Measurements from ENCODE around the gene TP63.

DNA sequence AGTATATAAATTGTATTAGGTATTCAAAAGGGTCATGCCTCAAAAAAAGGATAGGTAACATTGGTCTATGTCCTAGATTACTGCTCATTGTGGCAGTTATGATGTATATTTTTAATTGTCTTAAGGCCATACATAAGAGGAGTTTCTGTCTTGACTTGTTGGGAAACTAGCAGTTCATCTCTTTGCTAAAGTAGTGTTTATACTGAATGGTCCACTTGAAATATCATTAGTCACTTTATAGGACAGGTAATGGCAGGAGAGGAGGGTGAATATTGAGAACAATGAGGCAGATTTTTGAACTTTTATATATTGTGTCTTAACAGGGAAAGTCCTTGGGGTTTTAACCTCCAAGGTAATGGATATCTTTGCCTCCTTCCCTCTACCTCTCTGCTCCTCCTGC, 58.4 kb downstream of the TP63 start:
- TF ChIP-seq POLR2A (IDR thresholded peaks at IDR 0.05) = no peak
- TF ChIP-seq, protein P1, sequence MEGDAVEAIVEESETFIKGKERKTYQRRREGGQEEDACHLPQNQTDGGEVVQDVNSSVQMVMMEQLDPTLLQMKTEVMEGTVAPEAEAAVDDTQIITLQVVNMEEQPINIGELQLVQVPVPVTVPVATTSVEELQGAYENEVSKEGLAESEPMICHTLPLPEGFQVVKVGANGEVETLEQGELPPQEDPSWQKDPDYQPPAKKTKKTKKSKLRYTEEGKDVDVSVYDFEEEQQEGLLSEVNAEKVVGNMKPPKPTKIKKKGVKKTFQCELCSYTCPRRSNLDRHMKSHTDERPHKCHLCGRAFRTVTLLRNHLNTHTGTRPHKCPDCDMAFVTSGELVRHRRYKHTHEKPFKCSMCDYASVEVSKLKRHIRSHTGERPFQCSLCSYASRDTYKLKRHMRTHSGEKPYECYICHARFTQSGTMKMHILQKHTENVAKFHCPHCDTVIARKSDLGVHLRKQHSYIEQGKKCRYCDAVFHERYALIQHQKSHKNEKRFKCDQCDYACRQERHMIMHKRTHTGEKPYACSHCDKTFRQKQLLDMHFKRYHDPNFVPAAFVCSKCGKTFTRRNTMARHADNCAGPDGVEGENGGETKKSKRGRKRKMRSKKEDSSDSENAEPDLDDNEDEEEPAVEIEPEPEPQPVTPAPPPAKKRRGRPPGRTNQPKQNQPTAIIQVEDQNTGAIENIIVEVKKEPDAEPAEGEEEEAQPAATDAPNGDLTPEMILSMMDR (IDR thresholded peaks at IDR 0.05) = no peak
